HCT116 (cell line): ENCODE results near the gene EMSY.

ENCODE experiments used
- POLR2A ChIP-seq: IDR thresholded peaks from 2 replicates; pipeline ENCODE4 v1.7.0; 2011; ENCODE audit warnings: borderline replicate concordance; ENCODE audit not compliant: insufficient read depth, insufficient read length; ENCODE audit errors: extremely low read depth
- TF ChIP-seq, protein P1 (sequence below): IDR thresholded peaks from 2 replicates; pipeline ENCODE4 v1.6.1; 2012

- TF ChIP-seq, protein P1, sequence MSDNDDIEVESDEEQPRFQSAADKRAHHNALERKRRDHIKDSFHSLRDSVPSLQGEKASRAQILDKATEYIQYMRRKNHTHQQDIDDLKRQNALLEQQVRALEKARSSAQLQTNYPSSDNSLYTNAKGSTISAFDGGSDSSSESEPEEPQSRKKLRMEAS = no peak
- TF ChIP-seq POLR2A = no peak
These were observed 153.0 kb downstream of the EMSY start for GRCh38 chr11:76597533-76598425.
